SK-MEL-5 (cell line): ENCODE data around the gene C1QTNF12. TPM values are rescaled to one million over a fixed set of nuclear protein-coding genes. Genes with fewer than 3 reads are reported as not detected.

Experiments
- DNase-seq: peaks from one replicate; pipeline ENCODE4 v3.0.0-alpha.2; 2016; ENCODE audit warnings: low read depth, low spot score
- in situ Hi-C: cut with HindIII; loops from 2 replicates; pipeline ENCODE4 v1.10.0; 2016; ENCODE audit warnings: low sequenced_read_pairs, high pct_unique_total_duplicates, low pct_unique_long_range_greater_than_20kb
- total RNA-seq: library from RNA; depleted of rRNA; stranded (reverse); fragments of >200 nt; shearing (Covaris generic); gene quantifications from 2 replicates; pipeline ENCODE4 v1.2.3, GENCODE V29; 2014

The C1QTNF12 gene
- total RNA-seq, 1 experiment from 2014 or later: not detected

- in situ Hi-C loops: no loop called here
- DNase-seq: peak; percentile 17
These were observed 8.4 kb downstream of the C1QTNF12 start for GRCh38 chr1:1237874-1238701.

DNA sequence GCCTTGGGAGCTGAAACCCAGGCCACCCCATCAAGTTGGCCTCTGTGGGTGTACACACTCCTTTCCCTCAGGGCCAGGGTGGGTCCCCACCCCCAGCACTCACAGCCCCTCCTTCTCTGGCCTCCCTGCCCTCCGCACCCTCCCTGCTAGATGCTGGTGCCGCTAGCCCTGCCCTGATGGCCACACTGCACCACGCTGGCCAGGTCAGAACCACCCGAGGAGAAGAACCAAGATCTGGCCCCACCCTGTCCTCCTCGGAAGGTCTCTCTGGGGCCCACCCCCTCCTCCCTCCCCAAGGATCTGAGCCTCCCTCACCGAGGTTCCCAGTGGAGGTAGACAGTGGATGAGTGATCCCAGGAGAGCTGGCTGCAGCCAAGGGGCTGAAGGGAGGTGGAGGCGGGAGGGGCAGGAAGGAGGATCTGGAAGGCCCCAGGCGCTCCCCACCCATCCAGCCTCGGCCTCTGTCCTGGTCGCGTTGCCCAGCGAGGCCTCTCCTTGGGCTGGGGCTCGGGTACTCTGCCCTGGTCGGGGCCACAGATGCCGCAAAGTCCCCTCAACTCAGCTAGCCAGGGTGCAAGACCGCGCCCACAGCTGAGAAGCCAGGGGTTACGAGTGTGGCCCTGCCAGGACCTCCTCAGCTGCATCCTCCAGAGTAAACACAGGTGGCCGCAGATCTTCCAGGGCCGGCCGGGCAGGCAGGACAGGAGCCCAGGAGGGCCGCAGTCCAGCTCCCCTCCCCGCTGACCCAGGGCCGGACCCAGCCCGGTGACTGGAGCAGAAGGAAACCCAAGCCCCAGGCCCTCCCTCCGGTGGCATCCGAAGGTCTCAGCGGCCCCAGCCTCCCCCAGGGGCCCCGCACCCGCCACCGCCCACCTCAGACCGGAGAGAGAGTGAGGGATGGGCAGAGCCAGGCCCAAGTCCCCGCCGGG lies 9.3 kb downstream of the C1QTNF12 start:
- in situ Hi-C loops: no loop called here
- no peak for DNase-seq

DNA sequence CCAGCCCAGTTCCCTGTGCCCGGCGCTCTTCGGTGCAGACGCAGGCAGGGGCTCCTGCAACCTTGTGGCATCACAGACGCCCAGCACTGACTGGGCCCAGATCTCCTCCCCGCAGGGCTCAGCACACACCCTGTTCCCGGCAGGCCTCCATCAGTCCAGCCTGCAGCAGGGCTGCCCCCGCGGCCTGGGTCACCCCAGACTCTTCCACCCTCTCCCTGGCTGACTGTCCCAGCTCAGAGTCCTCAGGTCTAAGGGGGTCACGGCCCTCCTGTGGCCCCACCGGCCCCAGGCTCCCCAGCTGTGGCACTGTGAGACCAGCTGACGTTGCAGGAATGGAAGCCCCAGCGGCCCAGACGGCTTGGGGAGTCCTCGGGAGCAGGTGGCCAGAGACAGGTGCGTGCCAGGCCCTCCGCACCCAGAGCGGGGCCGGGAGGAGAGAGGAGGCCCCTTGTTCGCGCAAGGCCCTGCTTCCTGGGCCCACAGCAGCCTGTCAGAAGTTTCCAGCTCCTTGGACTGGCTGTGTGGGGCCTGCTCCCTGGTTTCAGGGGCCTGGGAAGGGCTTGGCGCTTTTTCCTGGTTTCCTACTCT lies 10.3 kb downstream of the C1QTNF12 start:
- DNase-seq: no peak
- in situ Hi-C loops: no loop called here

DNA sequence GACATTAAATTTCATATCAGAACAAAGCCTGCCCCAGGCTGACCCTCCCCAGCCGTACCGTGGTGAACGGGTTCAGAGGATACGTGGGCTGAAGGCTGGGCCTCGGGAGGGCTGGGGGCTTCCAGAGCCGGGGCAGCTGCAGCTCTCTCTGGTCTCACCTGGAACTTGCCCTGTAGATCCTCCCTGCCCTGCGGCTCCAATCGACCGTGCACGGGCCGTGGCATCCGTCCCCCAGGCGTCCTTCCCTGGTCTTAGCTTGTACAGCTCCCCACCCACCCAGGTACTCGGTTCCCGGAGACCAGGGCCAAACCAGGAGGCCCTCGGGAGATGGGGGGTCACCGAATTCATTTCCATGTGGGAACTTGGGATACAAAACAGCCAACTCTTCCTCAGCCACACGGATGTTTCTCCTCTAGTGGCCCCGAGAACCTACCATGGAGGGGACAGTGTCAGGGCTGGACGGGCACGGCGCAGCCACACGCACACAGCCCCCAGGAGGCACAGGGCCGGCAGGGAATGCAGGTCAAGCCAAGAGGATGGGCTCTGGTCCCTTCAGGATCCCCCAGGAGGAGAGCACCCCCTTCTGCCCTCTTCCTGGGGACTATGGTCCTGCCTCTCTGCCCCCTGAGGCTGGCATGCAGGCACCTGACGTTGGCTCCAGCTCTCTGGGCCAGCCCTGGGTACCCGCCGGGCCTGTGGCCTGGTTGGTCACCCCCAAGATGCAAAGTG lies 11.3 kb downstream of the C1QTNF12 start:
- in situ Hi-C loops: no loop called here
- DNase-seq: no peak

DNA sequence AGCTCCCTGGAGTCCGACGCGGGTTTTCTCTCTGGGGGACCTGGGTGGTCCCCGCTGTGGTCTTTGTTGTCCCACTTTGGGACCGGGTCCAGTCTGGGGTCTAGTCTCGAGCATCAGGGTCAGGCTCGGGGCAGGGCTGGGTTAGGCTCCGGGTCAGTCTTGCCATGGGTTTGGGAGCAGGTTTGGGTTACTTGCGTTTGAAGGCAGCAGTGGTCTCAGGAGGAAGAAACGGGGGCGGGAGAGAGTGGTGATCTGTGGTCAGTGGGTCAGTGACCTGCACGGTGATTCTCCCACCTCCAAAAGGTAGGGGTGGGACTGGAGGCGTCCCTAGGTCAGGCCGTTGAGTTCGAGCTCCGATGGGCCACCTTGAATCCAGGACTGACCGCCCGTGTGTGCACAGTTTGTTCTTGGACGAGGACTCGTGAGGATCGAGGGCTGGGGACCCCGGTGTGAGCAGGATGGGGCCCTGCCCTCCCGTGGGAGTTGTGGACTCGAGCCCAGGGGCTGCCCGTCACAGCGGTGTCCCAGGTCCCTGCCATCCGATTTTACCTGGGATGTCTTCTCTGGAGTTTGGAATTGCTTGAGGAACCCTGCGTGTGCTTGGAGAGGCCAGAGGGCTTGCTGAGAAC lies 12.2 kb downstream of the C1QTNF12 start:
- in situ Hi-C loops: no loop called here

GRCh38 chr1:1233567-1233892 lies 13.0 kb downstream of the C1QTNF12 start:
- in situ Hi-C loops: no loop called here
- no peak for DNase-seq

More for the DNA sequence above, 12.2 kb downstream of the C1QTNF12 start:
- no peak for DNase-seq

GRCh38 chr1:1232796-1233566 lies 13.5 kb downstream of the C1QTNF12 start:
- no peak for DNase-seq
- in situ Hi-C loops: no loop called here

DNA sequence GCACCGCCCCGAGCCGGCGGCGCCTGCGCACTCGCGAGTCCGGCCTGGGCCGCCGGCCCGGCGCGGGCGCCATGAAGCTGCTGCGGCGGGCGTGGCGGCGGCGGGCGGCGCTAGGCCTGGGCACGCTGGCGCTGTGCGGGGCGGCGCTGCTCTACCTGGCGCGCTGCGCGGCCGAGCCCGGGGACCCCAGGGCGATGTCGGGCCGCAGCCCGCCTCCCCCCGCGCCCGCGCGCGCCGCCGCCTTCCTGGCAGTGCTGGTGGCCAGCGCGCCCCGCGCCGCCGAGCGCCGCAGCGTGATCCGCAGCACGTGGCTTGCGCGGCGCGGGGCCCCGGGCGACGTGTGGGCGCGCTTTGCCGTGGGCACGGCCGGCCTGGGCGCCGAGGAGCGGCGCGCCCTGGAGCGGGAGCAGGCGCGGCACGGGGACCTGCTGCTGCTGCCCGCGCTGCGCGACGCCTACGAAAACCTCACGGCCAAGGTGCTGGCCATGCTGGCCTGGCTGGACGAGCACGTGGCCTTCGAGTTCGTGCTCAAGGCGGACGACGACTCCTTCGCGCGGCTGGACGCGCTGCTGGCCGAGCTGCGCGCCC lies 14.2 kb downstream of the C1QTNF12 start, which contains the start of gene B3GALT6:
Gene B3GALT6, plus strand, starts transcription at position 30 of the 588 bp plus-strand sequence. Its CDS starts 42 bp downstream, at position 72.
- in situ Hi-C loops: no loop called here
- DNase-seq: no peak

DNA sequence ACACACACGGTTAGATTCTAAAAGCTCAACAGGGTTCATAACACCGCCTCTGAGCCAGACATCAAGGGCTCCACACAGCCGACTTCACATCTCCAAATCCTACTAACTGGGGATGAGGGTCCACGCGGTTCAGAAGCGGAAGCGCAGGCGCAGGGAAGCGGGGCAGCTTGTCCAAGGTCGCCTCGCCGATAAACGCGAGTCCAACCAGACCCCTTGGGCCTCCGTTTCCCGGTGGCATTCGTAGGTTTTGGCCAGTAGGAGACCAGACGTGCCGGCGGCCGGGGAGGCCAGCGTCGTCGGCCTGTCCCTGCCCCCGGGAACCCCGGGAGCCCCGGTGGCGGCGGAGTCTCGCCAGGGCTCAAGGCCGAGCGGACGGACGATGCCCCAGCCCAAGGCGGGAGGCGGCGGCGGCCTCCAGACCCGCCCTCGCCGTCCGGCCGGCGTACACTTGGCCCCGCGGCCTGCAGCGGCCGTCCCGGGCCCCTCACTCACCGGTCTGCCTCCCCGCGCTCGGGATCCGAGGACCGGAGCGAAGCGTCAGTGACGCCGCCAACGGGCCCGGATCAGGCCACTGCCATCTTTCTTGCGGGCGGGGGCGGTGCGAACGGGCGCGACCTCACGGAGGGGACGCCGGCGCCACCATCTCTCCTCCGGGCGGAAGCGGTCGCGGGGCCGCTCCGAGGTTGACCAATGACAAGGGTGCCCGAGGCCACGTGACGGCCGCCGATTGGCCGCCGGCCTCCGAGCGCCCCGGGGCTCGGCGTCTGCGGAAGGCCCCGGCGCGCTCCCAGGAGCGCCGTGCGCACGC lies 14.9 kb downstream of the C1QTNF12 start, which contains the start of gene SDF4:
Gene SDF4, minus strand, starts transcription at position 602 of the 808 bp plus-strand sequence. CDS start 3,229 bp downstream, outside the sequence.
- in situ Hi-C loops: no loop called here
- peak; percentile 92 for DNase-seq

DNA sequence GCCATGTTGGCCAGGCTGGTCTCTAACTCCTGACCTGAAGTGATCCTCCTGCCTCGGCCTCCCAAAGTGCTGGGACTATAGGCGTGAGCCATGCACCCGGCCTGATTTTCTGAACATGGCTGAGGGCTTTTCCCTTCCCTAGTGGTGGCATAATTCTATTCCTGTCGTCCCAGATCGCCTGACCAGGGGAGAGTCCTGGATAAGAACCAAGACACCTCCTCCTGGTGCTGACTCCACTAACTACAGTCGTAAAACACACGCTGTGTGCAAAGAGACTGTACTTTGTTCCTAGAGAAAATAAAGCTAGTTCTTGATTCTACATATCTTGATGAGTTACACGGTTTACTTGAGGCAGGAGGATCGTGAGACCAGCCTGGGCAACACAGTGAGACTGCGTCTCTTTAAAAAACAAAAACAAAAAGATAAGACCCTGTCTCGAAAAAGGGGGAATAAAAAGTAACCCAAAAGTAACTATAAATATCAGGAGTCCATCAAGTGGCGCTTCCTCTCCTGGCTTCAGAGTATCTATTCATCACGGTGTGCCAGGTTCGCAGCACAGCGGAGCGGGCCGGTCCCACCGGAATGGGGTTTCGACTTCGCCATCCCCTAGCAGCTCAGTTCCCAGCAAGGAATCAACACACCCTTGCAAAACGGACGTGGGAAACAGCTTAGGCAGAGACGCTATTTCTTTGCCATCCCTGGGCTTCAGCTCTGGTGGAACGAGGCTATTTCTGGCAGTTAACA lies 15.7 kb downstream of the C1QTNF12 start:
- in situ Hi-C loops: no loop called here
- DNase-seq: peak; percentile 65

DNA sequence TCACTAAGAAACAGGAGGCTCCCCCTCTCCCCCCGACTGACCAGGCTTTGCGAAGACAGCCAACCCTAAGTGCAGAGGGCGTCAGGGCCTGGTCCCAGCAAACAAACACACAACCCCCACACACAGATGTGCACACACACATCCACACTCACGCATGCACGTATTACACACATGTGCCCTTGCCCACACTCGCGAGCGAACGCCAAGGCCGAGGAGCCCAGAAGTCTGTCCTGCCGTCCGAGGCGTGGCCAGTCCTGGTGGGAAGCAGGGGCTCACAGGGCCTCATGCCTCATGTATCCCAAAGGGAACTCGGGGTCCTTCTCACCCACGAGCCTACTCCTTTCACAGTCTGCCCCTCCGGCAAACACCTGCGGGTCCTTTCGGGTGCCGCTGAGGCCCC lies 16.8 kb downstream of the C1QTNF12 start:
- no peak for DNase-seq
- in situ Hi-C loops: no loop called here

GRCh38 chr1:1228596-1229321 lies 17.8 kb downstream of the C1QTNF12 start:
- in situ Hi-C loops: no loop called here
- DNase-seq: no peak

DNA sequence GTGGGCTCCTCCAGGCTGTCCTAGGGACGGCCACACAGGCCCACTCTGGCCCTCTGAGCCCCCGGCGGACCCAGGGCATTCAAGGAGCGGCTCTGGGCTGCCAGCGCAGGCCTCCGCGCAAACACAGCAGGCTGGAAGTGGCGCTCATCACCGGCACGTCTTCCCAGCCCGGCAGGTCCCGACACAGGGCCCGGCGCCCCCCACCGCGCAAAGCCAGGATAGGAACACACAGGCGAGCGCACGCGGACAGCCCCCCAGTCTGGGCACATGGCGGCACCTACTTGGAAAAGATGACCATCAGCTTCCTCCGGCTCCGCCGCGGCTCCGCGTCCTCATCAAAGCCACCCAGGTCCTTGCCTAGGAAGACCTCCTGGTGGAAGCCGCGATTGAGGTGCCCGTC lies 18.3 kb downstream of the C1QTNF12 start:
- no peak for DNase-seq
- in situ Hi-C loops: no loop called here

GRCh38 chr1:1227386-1227785 lies 19.1 kb downstream of the C1QTNF12 start:
- in situ Hi-C loops: no loop called here
- DNase-seq: no peak
